Measurements from ENCODE around the gene OVCH1. TPM values are rescaled to one million over a fixed set of nuclear protein-coding genes. Genes with fewer than 3 reads are reported as not detected.

The OVCH1 gene
- total and polyA plus RNA-seq, 9 of the 15 experiments (the other 6 are each of a cell fraction or from before 2014, with no cell fraction given), result not detected

DNA sequence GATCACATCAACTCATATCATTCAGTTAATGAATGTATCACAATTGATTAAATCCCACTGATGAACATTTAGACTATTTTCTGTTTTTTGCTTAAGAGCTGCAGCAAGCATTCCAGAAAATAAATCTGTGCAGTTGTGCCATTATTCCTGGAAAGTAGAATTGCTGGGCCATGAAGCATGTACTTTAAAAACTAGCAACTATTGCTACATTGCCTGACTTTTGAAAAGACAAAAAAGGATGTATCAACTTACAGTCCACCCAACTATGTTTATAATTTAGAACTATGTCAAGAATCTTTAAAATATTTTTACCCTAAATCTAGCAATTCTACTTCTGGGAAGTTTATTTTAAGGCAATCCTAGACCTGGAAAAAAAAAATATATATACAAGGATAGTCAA lies 83.1 kb downstream of the OVCH1 start:
- ChIA-PET POLR2A (no interaction called here), CTCF (ENCODE audit: low intra/inter-chr PET ratio) (no interaction called here)
- H3K9me3 ChIP-seq (replicated peaks; ENCODE audit: control insufficient read depth, insufficient read depth, low read depth, low read length), result no peaks in the 10 kb centered on the region
- no peaks in the 10 kb centered on the region for H4K20me1 ChIP-seq (replicated peaks; ENCODE audit: control insufficient read depth, insufficient read depth, low read length)
- H3K79me2 ChIP-seq (ENCODE audit: control insufficient read depth, insufficient read depth, low read length), result no peaks in the 10 kb centered on the region
- no peak overlapping the region for H3K9ac ChIP-seq (ENCODE audit: insufficient read depth in 1 of 2, low read depth in 2 of 2, low read length in 2 of 2)
- H3K9me1 ChIP-seq (ENCODE audit: control insufficient read depth, insufficient read depth, low read length), result no peaks in the 10 kb centered on the region
- no peak overlapping the region for H3K27ac ChIP-seq (ENCODE audit: extremely low read depth, low read depth, low read length)
- no peak for ATAC-seq
- no peaks in the 10 kb centered on the region for H3K36me3 ChIP-seq (ENCODE audit: control insufficient read depth, insufficient read depth, low read length)
- intact Hi-C loops (cut with micrococcal nuclease) (no loop called here), in situ Hi-C loops (cut with MboI) (no loop called here)
- no peak for FAIRE-seq
- DNase-seq (ENCODE audit: extremely low read depth in 1 of 4, low spot score in 3 of 4), result no peak
- H2AFZ ChIP-seq (ENCODE audit: low read depth, low read length), result no peak overlapping the region
- no peak overlapping the region for H3K4me3 ChIP-seq
- no peaks in the 10 kb centered on the region for H3K27me3 ChIP-seq (ENCODE audit: control insufficient read depth in 2 of 2, insufficient read depth in 2 of 2, low read length in 2 of 2)
- H3K4me2 ChIP-seq (ENCODE audit: insufficient read depth, low read length), result no peak overlapping the region
- BruUV-seq (replicated peaks), result no TSS peak
- H3K4me1 ChIP-seq (replicated peaks in 1 of 2; ENCODE audit: control insufficient read depth in 2 of 2, insufficient read depth in 2 of 2, low read length in 2 of 2), result no peaks in the 10 kb centered on the region
- TF ChIP-seq ZNF76 (CRISPR knock-in tag; IDR thresholded peaks at IDR 0.05; ENCODE audit: borderline replicate concordance), result no peak
- TF ChIP-seq PTBP1 (IDR thresholded peaks at IDR 0.05; ENCODE audit: low read depth, low read length), result no peak

GRCh38 chr12:29405561-29405960 lies 91.9 kb downstream of the OVCH1 start:
- Histone ChIP-seq H3K9me3 (replicated peaks; ENCODE audit: control insufficient read depth, insufficient read depth, low read depth, low read length) (no peaks in the 10 kb centered on the region), H3K4me2 (ENCODE audit: insufficient read depth, low read length) (no peak overlapping the region), H2AFZ (ENCODE audit: low read depth, low read length) (no peak overlapping the region), H4K20me1 (replicated peaks; ENCODE audit: control insufficient read depth, insufficient read depth, low read length) (no peaks in the 10 kb centered on the region), H3K27me3 (ENCODE audit: control insufficient read depth in 2 of 2, insufficient read depth in 2 of 2, low read length in 2 of 2) (no peaks in the 10 kb centered on the region; a peak in 2 of 5 replicates), H3K36me3 (ENCODE audit: control insufficient read depth, insufficient read depth, low read length) (no peaks in the 10 kb centered on the region), H3K4me3 (no peak overlapping the region), H3K27ac (ENCODE audit: extremely low read depth, low read depth, low read length) (no peak overlapping the region), H3K9ac (ENCODE audit: insufficient read depth in 1 of 2, low read depth in 2 of 2, low read length in 2 of 2) (no peak overlapping the region), H3K79me2 (ENCODE audit: control insufficient read depth, insufficient read depth, low read length) (no peaks in the 10 kb centered on the region), H3K9me1 (ENCODE audit: control insufficient read depth, insufficient read depth, low read length) (no peaks in the 10 kb centered on the region), H3K4me1 (replicated peaks in 1 of 2; ENCODE audit: control insufficient read depth in 2 of 2, insufficient read depth in 2 of 2, low read length in 2 of 2) (no peaks in the 10 kb centered on the region)
- TF ChIP-seq, protein P1, sequence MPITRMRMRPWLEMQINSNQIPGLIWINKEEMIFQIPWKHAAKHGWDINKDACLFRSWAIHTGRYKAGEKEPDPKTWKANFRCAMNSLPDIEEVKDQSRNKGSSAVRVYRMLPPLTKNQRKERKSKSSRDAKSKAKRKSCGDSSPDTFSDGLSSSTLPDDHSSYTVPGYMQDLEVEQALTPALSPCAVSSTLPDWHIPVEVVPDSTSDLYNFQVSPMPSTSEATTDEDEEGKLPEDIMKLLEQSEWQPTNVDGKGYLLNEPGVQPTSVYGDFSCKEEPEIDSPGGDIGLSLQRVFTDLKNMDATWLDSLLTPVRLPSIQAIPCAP (CRISPR knock-in tag; IDR thresholded peaks at IDR 0.05; ENCODE audit: borderline replicate concordance), result no peak
- TF ChIP-seq CEBPG (CRISPR knock-in tag; IDR thresholded peaks at IDR 0.05) (no peak), CEBPG (tag; conservative IDR thresholded peaks at IDR 0.05 in 1 of 2, IDR thresholded peaks at IDR 0.05 in 1 of 2) (peak; percentile 47 to 83; a peak in 3 of 4 replicates), CEBPB (tag; IDR thresholded peaks at IDR 0.05) (peak; percentile 45; the same call in 1 of the 2 replicates), ATF3 (IDR thresholded peaks at IDR 0.05) (peak; percentile 85), ATF3 (CRISPR knock-in tag; conservative IDR thresholded peaks at IDR 0.05) (no peak)
- FAIRE-seq (no peak), DNase-seq (ENCODE audit: extremely low read depth in 1 of 4, low spot score in 3 of 4) (no peak), ATAC-seq (no peak)
- ChIA-PET CTCF (ENCODE audit: low intra/inter-chr PET ratio) (no interaction called here), POLR2A (no interaction called here)
- intact Hi-C loops (cut with micrococcal nuclease) (no loop called here), in situ Hi-C loops (cut with MboI) (no loop called here)
- 0% methylated on average over 4 of the region's 4 CpGs for WGBS (ENCODE audit: insufficient coverage, low coverage, missing lambda C conversion rate)
- BruUV-seq (replicated peaks), result no TSS peak

Measured in K562 (cell line).